SK-N-SH (cell line): ENCODE results near the gene CCDC107. TPM values are rescaled to one million over a fixed set of nuclear protein-coding genes. Genes with fewer than 3 reads are reported as not detected.

Source experiments
- CTCF ChIA-PET: fragments of 300-600, 350-600 bp; formaldehyde crosslinking; extraction: SDS; loops from one replicate; lab custom pipeline; 2021; lab: Yijun Ruan, JAX
- POLR2A ChIA-PET: fragments of 350-600 bp; sonication (Branson Sonifier 250); formaldehyde crosslinking; extraction: SDS; loops from one replicate; lab custom pipeline; 2020; ENCODE audit warnings: antibody characterized with exemption, inconsistent platforms; lab: Yijun Ruan, JAX
- DNase-seq: peaks from one replicate; pipeline ENCODE4 v3.0.0; 2012
- H2AFZ ChIP-seq: fragments of 200-600 bp; sonication (generic); 2 replicates; pipeline ENCODE4 v1.8.1; 2016; ENCODE audit warnings: antibody characterized with exemption, mild to moderate bottlenecking, low read depth
- H3F3A ChIP-seq: fragments of 200-600 bp; sonication (generic); replicated peaks from 2 replicates; pipeline ENCODE3; 2016; ENCODE audit warnings: antibody characterized with exemption, mild to moderate bottlenecking; ENCODE audit not compliant: insufficient read depth
- H3K27ac ChIP-seq, 2 experiments: fragments of 200-500 bp in 1 of 2; fragments of 200-600 bp in 1 of 2; sonication (Bioruptor generic) in 1 of 2; sonication (generic), shearing (Covaris generic) in 1 of 2; 2 replicates each; pipeline versions ENCODE4 v1.5.1 to v1.6.1; 2014 to 2016; ENCODE audit warnings: low read depth in 2 of 2, inconsistent platforms in 1 of 2, low read length in 1 of 2, mild to moderate bottlenecking in 1 of 2, mixed read lengths in 1 of 2
- H3K27me3 ChIP-seq: fragments of 200-600 bp; sonication (generic), shearing (Covaris generic); 2 replicates; pipeline ENCODE4 v1.6.1; 2016; ENCODE audit warnings: mixed run types; ENCODE audit not compliant: insufficient read depth
- H3K36me3 ChIP-seq, 2 experiments: fragments of 200-500 bp in 1 of 2; fragments of 200-600 bp in 1 of 2; sonication (Bioruptor generic) in 1 of 2; sonication (generic) in 1 of 2; replicated peaks in 1 of 2; 2 replicates each; pipeline versions ENCODE3 to v1.5.1; 2014 to 2016; ENCODE audit warnings: low read length in 1 of 2, mild to moderate bottlenecking in 1 of 2; ENCODE audit not compliant: insufficient read depth in 2 of 2, control insufficient read depth in 1 of 2
- H3K4me1 ChIP-seq, 2 experiments: fragments of 200-500 bp in 1 of 2; fragments of 200-600 bp in 1 of 2; sonication (Bioruptor generic) in 1 of 2; sonication (generic), shearing (Covaris generic) in 1 of 2; 2 replicates each; pipeline versions ENCODE4 v1.5.1 to v1.6.1; 2014 to 2016; ENCODE audit warnings: low read depth in 1 of 2, low read length in 1 of 2, mixed run types in 1 of 2; ENCODE audit not compliant: insufficient read depth in 2 of 2, control insufficient read depth in 1 of 2
- H3K4me2 ChIP-seq: fragments of 200-600 bp; sonication (generic), shearing (Covaris generic); 2 replicates; pipeline ENCODE4 v1.6.1; 2017; ENCODE audit warnings: mixed run types
- H3K4me3 ChIP-seq, 2 experiments: fragments of 200-500 bp in 1 of 2; fragments of 200-600 bp in 1 of 2; sonication (Bioruptor generic) in 1 of 2; sonication (generic), shearing (Covaris generic) in 1 of 2; 2 replicates each; pipeline versions ENCODE4 v1.5.1 to v1.8.1; 2014 to 2016; ENCODE audit warnings: low read depth in 2 of 2, inconsistent platforms in 1 of 2, low read length in 1 of 2, mild to moderate bottlenecking in 1 of 2, mixed read lengths in 1 of 2, moderate library complexity in 1 of 2
- H3K79me2 ChIP-seq: fragments of 200-600 bp; sonication (generic); 2 replicates; pipeline ENCODE4 v1.8.1; 2017; ENCODE audit warnings: mild to moderate bottlenecking; ENCODE audit not compliant: insufficient read depth
- H3K9ac ChIP-seq: fragments of 200-600 bp; sonication (generic); 2 replicates; pipeline ENCODE4 v1.6.1; 2017; ENCODE audit warnings: mixed run types
- H3K9me2 ChIP-seq: fragments of 200-600 bp; sonication (generic); 2 replicates; pipeline ENCODE4 v1.6.1; 2017; ENCODE audit warnings: mixed run types
- H3K9me3 ChIP-seq: fragments of 200-600 bp; sonication (generic); 2 replicates; pipeline ENCODE4 v1.6.1; 2017; ENCODE audit warnings: mixed run types, mild to moderate bottlenecking, moderate library complexity
- H4K20me1 ChIP-seq: fragments of 200-600 bp; sonication (generic); 2 replicates; pipeline ENCODE4 v1.6.1; 2017; ENCODE audit warnings: mild to moderate bottlenecking, mixed run types; ENCODE audit not compliant: insufficient read depth
- CHD2 ChIP-seq: fragments of 150-350 bp; IDR thresholded peaks from 2 replicates; pipeline ENCODE4 v1.6.1; 2018; ENCODE audit warnings: low read length; ENCODE audit not compliant: partially characterized antibody
- EP300 ChIP-seq, 2 experiments: IDR thresholded peaks; 2 replicates each; pipeline versions ENCODE4 v1.4.0 to v1.6.1; 2012; ENCODE audit warnings: borderline replicate concordance in 1 of 2, low read depth in 1 of 2, low read length in 1 of 2
- FOSL2 ChIP-seq: IDR thresholded peaks from 2 replicates; pipeline ENCODE4 v1.4.0; 2012; ENCODE audit warnings: low read depth, mild to moderate bottlenecking, moderate library complexity, borderline replicate concordance
- FOXM1 ChIP-seq: IDR thresholded peaks from 2 replicates; pipeline ENCODE4 v1.4.0; 2012; ENCODE audit warnings: low read depth, mild to moderate bottlenecking
- GABPA ChIP-seq: IDR thresholded peaks from 2 replicates; pipeline ENCODE4 v1.4.0; 2012; ENCODE audit warnings: low read depth, mild to moderate bottlenecking
- GATA2 ChIP-seq: sonication (generic); formaldehyde crosslinking; IDR thresholded peaks from 2 replicates; pipeline ENCODE4 v1.5.0; 2020; ENCODE audit warnings: mild to moderate bottlenecking, missing genetic modification reagents
- JUND ChIP-seq: IDR thresholded peaks from 2 replicates; pipeline ENCODE4 v1.4.0; 2012
- MXI1 ChIP-seq: IDR thresholded peaks from 2 replicates; pipeline ENCODE4 v1.6.1; 2012; ENCODE audit warnings: mild to moderate bottlenecking, low read depth, low read length, improper control_type of control experiment
- POLR2AphosphoS5 ChIP-seq: IDR thresholded peaks from 2 replicates; pipeline ENCODE4 v1.6.1; 2012; ENCODE audit warnings: low read depth, low read length
- RFX5 ChIP-seq: IDR thresholded peaks from 2 replicates; pipeline ENCODE4 v1.6.1; 2012; ENCODE audit warnings: mild to moderate bottlenecking, improper control_type of control experiment, low read length
- RXRA ChIP-seq: IDR thresholded peaks from 2 replicates; pipeline ENCODE4 v1.4.0; 2012; ENCODE audit warnings: low read depth, mild to moderate bottlenecking, borderline replicate concordance
- SIN3A ChIP-seq: IDR thresholded peaks from 2 replicates; pipeline ENCODE4 v1.6.1; 2012; ENCODE audit warnings: low read depth, mild to moderate bottlenecking, low read length, moderate library complexity, borderline replicate concordance
- TAF1 ChIP-seq: IDR thresholded peaks from 2 replicates; pipeline ENCODE4 v1.6.1; 2012; ENCODE audit warnings: low read depth, mild to moderate bottlenecking, low read length, moderate library complexity, borderline replicate concordance
- TCF12 ChIP-seq: IDR thresholded peaks from 2 replicates; pipeline ENCODE4 v1.4.0; 2012
- TEAD4 ChIP-seq: IDR thresholded peaks from 2 replicates; pipeline ENCODE4 v1.4.0; 2012; ENCODE audit warnings: mild to moderate bottlenecking, borderline replicate concordance; ENCODE audit not compliant: insufficient read depth
- USF2 ChIP-seq: fragments of 150-350 bp; IDR thresholded peaks from 2 replicates; pipeline ENCODE4 v1.6.1; 2017; ENCODE audit warnings: antibody characterized with exemption, low read length, low read depth, borderline replicate concordance
- YY1 ChIP-seq: IDR thresholded peaks from 2 replicates; pipeline ENCODE4 v1.4.0; 2012; ENCODE audit warnings: low read depth, mild to moderate bottlenecking
- WGBS: methylation state at CpG from one replicate; pipeline ENCODE4 v1.1.6; 2017; ENCODE audit warnings: low lambda C conversion rate; 5-methylcytosine and 5-hydroxymethylcytosine counted together
- polyA plus RNA-seq, 3 experiments: library from polyadenylated mRNA; depleted of rRNA; stranded (reverse); fragments of >200 nt; gene quantifications; 2 replicates each; pipeline ENCODE4 v1.2.3, GENCODE V29; 2012
- TF ChIP-seq, protein P1 (sequence below): IDR thresholded peaks from 2 replicates; pipeline ENCODE4 v1.4.0; 2012; ENCODE audit warnings: low read depth, borderline replicate concordance
- TF ChIP-seq, protein P2 (sequence below): IDR thresholded peaks from 2 replicates; pipeline ENCODE4; 2012

Gene CCDC107
- polyA plus RNA-seq, 1 of the 3 experiments (the other 2 are of a cell fraction) = 22.0 TPM

- H3K4me1 ChIP-seq = no peaks in the 10 kb centered on the region
- no peaks in the 10 kb centered on the region for H4K20me1 ChIP-seq
- no peak for TF ChIP-seq USF2
- no peak for TF ChIP-seq FOXM1
- TF ChIP-seq, protein P1, sequence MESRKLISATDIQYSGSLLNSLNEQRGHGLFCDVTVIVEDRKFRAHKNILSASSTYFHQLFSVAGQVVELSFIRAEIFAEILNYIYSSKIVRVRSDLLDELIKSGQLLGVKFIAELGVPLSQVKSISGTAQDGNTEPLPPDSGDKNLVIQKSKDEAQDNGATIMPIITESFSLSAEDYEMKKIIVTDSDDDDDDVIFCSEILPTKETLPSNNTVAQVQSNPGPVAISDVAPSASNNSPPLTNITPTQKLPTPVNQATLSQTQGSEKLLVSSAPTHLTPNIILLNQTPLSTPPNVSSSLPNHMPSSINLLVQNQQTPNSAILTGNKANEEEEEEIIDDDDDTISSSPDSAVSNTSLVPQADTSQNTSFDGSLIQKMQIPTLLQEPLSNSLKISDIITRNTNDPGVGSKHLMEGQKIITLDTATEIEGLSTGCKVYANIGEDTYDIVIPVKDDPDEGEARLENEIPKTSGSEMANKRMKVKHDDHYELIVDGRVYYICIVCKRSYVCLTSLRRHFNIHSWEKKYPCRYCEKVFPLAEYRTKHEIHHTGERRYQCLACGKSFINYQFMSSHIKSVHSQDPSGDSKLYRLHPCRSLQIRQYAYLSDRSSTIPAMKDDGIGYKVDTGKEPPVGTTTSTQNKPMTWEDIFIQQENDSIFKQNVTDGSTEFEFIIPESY = no peak
- no peak for TF ChIP-seq YY1
- TF ChIP-seq, protein P2, sequence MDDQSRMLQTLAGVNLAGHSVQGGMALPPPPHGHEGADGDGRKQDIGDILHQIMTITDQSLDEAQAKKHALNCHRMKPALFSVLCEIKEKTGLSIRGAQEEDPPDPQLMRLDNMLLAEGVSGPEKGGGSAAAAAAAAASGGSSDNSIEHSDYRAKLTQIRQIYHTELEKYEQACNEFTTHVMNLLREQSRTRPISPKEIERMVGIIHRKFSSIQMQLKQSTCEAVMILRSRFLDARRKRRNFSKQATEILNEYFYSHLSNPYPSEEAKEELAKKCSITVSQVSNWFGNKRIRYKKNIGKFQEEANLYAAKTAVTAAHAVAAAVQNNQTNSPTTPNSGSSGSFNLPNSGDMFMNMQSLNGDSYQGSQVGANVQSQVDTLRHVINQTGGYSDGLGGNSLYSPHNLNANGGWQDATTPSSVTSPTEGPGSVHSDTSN = no peak
- no peak for TF ChIP-seq RXRA
- no peak for TF ChIP-seq MXI1
- TF ChIP-seq SIN3A = no peak
- TF ChIP-seq TEAD4 = no peak
- no peak for TF ChIP-seq GABPA
- TF ChIP-seq POLR2AphosphoS5 = no peak
- TF ChIP-seq TAF1 = no peak
- TF ChIP-seq EP300 (IDR thresholded peaks at IDR 0.05; ENCODE audit: borderline replicate concordance in 1 of 2, low read depth in 1 of 2, low read length in 1 of 2) = no peak
- no peak for TF ChIP-seq FOSL2
- no peak for TF ChIP-seq TCF12
- no peak for TF ChIP-seq RFX5
- no peak for TF ChIP-seq CHD2
- TF ChIP-seq GATA2 (CRISPR knock-in tag) = no peak
- no peak for TF ChIP-seq JUND
- peaks cover 67 to 85% of the 10 kb centered on the region in 2 experiments for H3K36me3 ChIP-seq
- H3K27me3 ChIP-seq = no peaks in the 10 kb centered on the region
- no peak overlapping the region for H3K4me3 ChIP-seq
- H3F3A ChIP-seq = peaks cover 7% of the 10 kb centered on the region
- no peak overlapping the region for H3K4me2 ChIP-seq
- POLR2A ChIA-PET = interaction anchor here (0.7 to 1.1 kb wide), 2 partner anchors 9 to 50 kb away, joined by 3 to 4 read pairs; no protein-coding TSS in a partner anchor
- no peaks in the 10 kb centered on the region for H3K9me2 ChIP-seq
- no peaks in the 10 kb centered on the region for H3K9me3 ChIP-seq
- no peak overlapping the region for H3K27ac ChIP-seq
- no peaks in the 10 kb centered on the region; the same call in 1 of the 2 replicates for H3K79me2 ChIP-seq
- H3K9ac ChIP-seq = no peak overlapping the region
- CTCF ChIA-PET = interaction anchor here (0.6 to 19.9 kb wide), 9 partner anchors 10 to 84 kb away, joined by 3 to 183 read pairs (median 5); partner anchors contain the start of genes CCDC107, CREB3, RMRP and TLN1
- no peak overlapping the region for H2AFZ ChIP-seq
- no peak for DNase-seq
- WGBS = 92% methylated on average over 7 of the region's 7 CpGs
Observed at GRCh38 chr9:35705836-35706430, 47.8 kb downstream of the CCDC107 start.
